Measurements from ENCODE around the gene OR6T1. TPM values are rescaled to one million over a fixed set of nuclear protein-coding genes. Genes with fewer than 3 reads are reported as not detected.
A peak's percentile ranks its signal among the peaks of the same experiment; 100 is the strongest.

Gene OR6T1
- total RNA-seq (2014; rRNA removed): not detected in 2 replicates
- not detected for polyA plus RNA-seq (2012)

- DNase-seq (ENCODE audit: low read depth): no peak
Measured at GRCh38 chr11:123943738-123944137, at the start of gene OR6T1. OR6T1 (minus strand) TSS chr11:123943838; CDS start chr11:123943838, 0 bp downstream.

GRCh38 chr11:123979311-123979710 is 35.7 kb upstream of the OR6T1 start:
- no peak for DNase-seq (ENCODE audit: low read depth)

- no peak for DNase-seq (ENCODE audit: low read depth)
Measured at GRCh38 chr11:123977731-123978347, 34.2 kb upstream of the OR6T1 start, which contains the start of gene OR10S1. OR10S1 (minus strand) TSS chr11:123977781; CDS start chr11:123977664, 117 bp downstream.

- no peak for DNase-seq (ENCODE audit: low read depth)
Measured at GRCh38 chr11:123976770-123977560, 33.3 kb upstream of the OR6T1 start.

- peak; percentile 87 for DNase-seq (ENCODE audit: low read depth)
Measured at GRCh38 chr11:123973816-123974215, 30.2 kb upstream of the OR6T1 start.

- DNase-seq (ENCODE audit: low read depth): no peak
Measured at GRCh38 chr11:123956752-123957151, 13.1 kb upstream of the OR6T1 start.

- no peak for DNase-seq (ENCODE audit: low read depth)
Measured at GRCh38 chr11:123945132-123945531, 1.5 kb upstream of the OR6T1 start.

GRCh38 chr11:123942413-123942812 is 1.2 kb downstream of the OR6T1 start:
- no peak for DNase-seq (ENCODE audit: low read depth)

- DNase-seq (ENCODE audit: low read depth): no peak
Measured at GRCh38 chr11:123939317-123939716, 4.3 kb downstream of the OR6T1 start, which contains the start of gene OR4D5. OR4D5 (plus strand) TSS chr11:123939617; CDS start chr11:123939617, 0 bp downstream.

GRCh38 chr11:123924027-123924426 is 19.6 kb downstream of the OR6T1 start:
- no peak for DNase-seq (ENCODE audit: low read depth)

GRCh38 chr11:123920943-123921342 is 22.7 kb downstream of the OR6T1 start:
- no peak for DNase-seq (ENCODE audit: low read depth)

- DNase-seq (ENCODE audit: low read depth): no peak
Measured at GRCh38 chr11:123905826-123906225, 37.8 kb downstream of the OR6T1 start.

GRCh38 chr11:123904932-123905331 is 38.7 kb downstream of the OR6T1 start:
- no peak for DNase-seq (ENCODE audit: low read depth)

- DNase-seq (ENCODE audit: low read depth): no peak
Measured at GRCh38 chr11:123903932-123904331, 39.7 kb downstream of the OR6T1 start.

- DNase-seq (ENCODE audit: low read depth): no peak
Measured at GRCh38 chr11:123901867-123902266, 41.8 kb downstream of the OR6T1 start, which contains the start of gene OR8D4. OR8D4 (plus strand) TSS chr11:123902167; CDS start chr11:123906432, 4,265 bp downstream.

GRCh38 chr11:123899792-123900191 is 43.8 kb downstream of the OR6T1 start:
- DNase-seq (ENCODE audit: low read depth): no peak

Other genes with a start within 250 kb of the OR6T1 start
- 7.8 and 9.4 TPM in 2 replicates for gene ZNF202, start 202.2 kb downstream of the OR6T1 start, total RNA-seq (2014; rRNA removed)
- not detected in 2 replicates for gene OR6X1, start 189.3 kb downstream of the OR6T1 start, total RNA-seq (2014; rRNA removed)
- not detected in 2 replicates for gene OR6M1, start 137.5 kb downstream of the OR6T1 start, total RNA-seq (2014; rRNA removed)
- gene TMEM225, start 58.2 kb downstream of the OR6T1 start, total RNA-seq (2014; rRNA removed): not detected in 2 replicates
- gene OR8D4, start 41.7 kb downstream of the OR6T1 start, total RNA-seq (2014; rRNA removed): not detected in 2 replicates
- gene OR4D5, start 4.2 kb downstream of the OR6T1 start, total RNA-seq (2014; rRNA removed): not detected in 2 replicates
- gene OR10S1, start 33.9 kb upstream of the OR6T1 start, total RNA-seq (2014; rRNA removed): not detected in 2 replicates
- gene OR10G6, start 51.3 kb upstream of the OR6T1 start, total RNA-seq (2014; rRNA removed): not detected in 2 replicates
- not detected in 2 replicates for gene OR10G4, start 69.2 kb upstream of the OR6T1 start, total RNA-seq (2014; rRNA removed)
- not detected in 2 replicates for gene OR10G9, start 79.2 kb upstream of the OR6T1 start, total RNA-seq (2014; rRNA removed)
- not detected in 2 replicates for gene OR10G8, start 83.0 kb upstream of the OR6T1 start, total RNA-seq (2014; rRNA removed)
- gene OR10G7, start 97.5 kb upstream of the OR6T1 start, total RNA-seq (2014; rRNA removed): not detected in 2 replicates
- gene VWA5A, start 171.6 kb upstream of the OR6T1 start, total RNA-seq (2014; rRNA removed): 6.0 and 9.7 TPM in 2 replicates
- gene OR10D3, start 239.5 kb upstream of the OR6T1 start, total RNA-seq (2014; rRNA removed): not detected in 2 replicates

All from LHCN-M2 (cell line).